NOMO-1 (cell line): ENCODE measurements around the gene PAQR5.
"Not testable (repeated sequence)": the region's sequence is repeated elsewhere in the genome, so short reads cannot be mapped to it uniquely, and the experiment has no call there.

Experiments used
- DNase-seq, 2 experiments: peaks; one replicate each; lab custom pipeline; 2025; ENCODE audit not compliant: unreplicated experiment in 2 of 2; lab: John Stamatoyannopoulos, UW

PAQR5 gene

DNA sequence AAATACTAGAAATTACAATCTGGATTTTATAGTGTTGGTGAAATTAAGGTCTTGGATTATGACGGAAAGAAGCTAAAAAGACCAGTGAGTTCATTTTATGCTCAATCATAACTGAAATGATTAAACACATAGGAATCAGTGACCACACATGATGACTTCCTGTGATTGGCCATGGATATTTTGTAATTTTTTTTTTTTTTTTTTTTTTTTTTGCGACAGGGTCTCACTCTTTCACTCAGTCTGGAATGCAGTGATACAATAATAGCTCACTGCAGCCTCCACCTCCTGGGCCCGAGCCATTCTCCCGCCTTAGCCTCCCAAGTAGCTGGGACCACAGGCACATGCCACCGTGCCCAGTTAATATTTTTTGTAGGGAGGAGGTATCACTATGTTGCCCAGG, 47.4 kb downstream of the PAQR5 start:
- no peak for DNase-seq

DNA sequence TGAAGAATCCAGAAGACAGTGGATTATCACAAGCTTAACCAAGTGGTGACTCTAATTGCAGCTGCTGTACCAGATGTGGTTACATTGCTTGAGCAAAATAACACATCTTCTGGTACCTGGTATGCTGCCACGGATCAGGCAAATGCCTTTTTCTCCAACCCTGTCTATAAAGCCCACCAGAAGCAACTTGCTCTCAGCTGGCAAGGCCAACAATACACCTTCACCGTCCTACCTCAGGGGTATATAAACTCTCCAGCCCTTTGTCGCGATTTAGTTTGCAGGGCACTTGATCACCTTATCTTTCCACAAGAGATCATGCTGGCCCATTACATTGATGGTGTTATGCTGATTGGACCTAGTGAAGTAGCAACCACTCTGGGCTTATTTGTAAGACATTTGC, 52.6 kb downstream of the PAQR5 start:
- no peak for DNase-seq

DNA sequence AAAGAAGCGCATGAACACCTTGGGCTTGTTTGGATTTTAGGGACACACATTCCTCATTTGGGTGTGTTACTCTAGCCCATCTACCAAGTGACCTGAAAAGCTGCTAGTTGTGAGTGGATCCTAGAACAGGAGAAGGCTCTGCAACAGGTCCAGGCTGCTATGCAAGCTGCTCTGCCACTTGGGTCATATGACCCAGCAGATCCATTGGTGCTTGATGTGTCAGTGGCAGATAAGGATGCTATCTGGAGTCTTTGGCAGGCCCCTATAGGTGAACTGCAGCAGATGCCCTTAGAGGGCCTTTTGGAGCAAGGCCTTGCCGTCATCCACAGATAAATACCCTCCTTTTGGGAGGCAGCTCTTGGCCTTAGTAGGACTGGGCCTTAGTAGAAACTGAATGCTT, 53.2 kb downstream of the PAQR5 start:
- DNase-seq = no peak

DNA sequence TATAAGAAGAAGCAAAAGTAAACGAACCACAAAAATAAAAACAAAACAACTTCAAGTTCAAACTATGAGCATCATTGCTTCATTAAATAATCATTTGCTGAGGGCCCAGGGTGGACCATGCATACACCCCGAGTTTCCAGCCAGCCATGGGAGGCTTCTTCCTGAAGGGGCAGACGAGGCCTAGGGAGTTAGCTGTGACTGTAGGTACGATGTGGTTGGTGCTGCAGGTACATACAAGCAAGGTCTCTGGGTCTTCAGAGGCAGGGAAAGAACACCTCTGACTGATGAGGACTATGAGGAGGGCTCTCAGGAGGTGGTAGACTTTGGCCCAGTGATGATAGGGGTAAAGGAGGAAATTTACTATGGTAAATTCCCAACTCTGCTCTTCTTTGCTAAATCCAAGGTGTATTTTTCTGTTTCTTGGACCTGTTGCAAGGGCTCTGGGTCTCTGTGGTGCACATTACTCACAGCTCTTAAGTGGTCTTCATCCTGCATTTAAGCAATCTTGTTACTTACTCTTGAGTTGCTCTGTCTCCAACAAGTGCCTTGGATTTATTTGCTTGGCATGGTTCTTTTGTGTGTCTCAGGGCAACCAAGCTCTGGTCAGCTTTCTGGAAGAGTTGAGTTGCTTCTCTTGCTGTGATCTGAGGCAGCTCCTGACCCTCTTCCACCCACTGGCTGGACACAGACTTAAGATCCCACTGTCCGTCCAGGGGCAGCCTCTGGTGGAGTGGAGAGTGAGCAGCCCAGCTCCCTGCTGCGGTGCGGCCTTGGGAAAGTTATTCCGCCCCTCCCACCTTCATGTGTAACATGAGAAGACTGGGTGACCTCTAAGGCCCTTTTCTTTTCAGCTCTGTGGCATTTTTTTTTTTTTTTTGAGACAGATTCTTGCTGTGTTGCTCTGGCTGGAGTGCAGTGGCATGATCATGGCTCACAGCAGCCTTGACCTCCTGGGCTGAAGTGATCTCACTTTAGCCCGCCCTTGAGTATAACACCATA, 59.4 kb downstream of the PAQR5 start:
- no peak for DNase-seq

DNA sequence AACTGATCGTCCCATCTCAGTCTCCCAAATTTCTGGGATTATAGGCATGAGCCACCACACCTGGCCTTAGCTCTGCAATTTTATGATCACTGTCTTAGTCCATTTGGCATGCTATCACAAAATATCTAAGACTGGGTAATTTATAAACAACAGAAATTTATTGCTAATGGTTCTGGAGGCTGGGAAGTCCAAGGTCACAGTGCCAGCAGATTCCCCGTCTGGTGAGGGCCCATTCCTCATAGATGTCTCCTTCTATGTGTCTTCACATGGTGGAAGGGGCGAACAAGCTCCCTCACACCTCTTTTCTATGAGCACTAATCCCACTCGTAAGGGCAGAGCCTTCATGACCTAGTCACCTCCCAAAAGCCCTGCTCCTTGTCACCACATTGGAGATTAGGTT, 60.1 kb downstream of the PAQR5 start:
- no peak for DNase-seq

DNA sequence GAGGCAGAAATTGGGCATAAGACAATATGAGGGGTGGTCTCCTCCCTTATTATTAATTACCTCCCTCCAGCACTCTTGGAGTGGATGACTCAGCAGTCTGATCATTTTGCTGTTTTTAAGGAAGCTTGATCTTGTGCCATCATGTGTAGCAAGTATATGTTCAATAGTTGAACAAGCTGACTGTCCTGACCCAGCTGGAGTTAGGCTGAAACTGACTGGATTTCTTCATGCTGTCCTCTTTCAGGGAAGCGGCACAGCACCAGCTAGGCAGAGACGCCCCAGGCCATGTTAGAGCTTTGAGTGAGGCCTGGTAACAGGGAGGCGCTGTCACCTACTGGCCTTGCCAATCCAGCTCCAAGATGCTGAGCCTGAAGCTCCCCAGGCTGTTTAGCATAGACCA, 61.0 kb downstream of the PAQR5 start:
- no peak for DNase-seq

DNA sequence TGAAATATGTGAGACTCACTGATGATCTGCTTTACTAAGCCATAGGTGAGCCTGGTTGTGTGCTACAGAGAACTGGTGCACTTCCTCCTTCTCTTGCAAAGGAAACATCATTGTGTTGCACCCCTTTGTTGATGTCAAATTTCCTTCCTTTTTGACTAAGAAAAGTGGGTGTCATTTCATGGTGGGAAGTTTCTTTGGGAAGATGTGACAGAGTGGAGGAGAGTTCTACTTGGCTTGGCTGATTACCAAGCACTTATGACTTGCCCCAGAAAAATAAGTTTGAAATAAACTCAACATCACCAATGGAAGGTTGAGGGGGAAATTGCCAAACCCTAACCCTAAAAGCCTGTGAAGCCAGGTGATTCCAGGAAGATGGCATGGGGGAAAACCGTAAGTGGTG, 61.9 kb downstream of the PAQR5 start:
- no peak for DNase-seq

DNA sequence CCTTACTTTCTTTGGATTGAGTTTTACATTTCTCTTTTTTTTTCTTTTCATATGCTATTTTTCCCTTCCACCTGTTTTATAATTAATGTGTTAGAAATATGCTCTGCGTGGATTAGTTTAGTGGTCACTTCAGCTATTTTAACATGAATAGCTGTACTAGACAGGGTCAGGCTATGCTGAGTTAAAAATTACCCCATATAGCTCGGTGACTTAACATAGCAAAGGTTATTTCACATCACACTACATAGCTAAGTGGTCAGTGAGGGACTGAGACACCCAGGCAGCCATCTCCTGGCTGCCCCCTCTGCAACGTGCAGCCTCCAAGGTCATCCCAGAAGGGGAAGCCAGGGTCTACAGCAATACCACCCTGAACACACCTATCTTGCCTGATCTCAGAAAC, 68.5 kb downstream of the PAQR5 start:
- DNase-seq = no peak

DNA sequence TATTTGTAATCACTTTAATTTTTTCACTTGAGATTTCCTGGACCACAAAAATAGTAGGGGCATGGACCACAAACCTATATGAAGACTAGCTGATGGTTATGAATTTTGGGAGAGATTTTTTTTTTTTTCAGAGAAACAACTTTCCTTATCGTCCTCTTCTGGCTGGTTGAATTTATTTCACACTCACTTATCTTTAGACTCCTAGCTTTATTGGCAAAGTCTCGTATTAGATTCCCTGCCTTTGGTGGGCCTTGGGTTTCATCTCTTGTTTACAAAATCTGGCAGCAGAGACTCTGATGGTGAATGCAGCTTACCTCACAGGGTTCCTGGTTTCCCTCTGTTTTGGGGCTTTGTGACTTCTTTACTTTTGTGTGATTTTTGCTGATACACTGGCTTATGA, 70.9 kb downstream of the PAQR5 start:
- no peak for DNase-seq

DNA sequence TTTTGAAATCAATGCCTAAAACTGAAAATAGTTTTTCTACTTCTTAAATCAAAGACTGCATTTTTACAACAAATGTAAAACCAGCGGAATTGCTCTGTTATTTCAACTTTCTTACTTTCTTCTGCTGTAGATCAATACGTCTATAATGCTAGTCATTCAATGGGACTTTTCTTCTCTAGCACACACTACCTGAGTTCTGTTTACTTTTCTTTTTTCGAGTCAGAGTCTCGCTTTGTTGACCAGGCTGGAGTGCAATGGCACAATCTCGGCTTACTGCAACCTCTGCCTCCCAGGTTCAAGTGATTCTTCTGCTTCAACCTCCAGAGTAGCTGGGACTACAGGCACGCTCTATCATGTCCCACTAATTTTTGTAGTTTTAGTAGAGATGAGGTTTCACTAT, 74.7 kb downstream of the PAQR5 start:
- no peak for DNase-seq

DNA sequence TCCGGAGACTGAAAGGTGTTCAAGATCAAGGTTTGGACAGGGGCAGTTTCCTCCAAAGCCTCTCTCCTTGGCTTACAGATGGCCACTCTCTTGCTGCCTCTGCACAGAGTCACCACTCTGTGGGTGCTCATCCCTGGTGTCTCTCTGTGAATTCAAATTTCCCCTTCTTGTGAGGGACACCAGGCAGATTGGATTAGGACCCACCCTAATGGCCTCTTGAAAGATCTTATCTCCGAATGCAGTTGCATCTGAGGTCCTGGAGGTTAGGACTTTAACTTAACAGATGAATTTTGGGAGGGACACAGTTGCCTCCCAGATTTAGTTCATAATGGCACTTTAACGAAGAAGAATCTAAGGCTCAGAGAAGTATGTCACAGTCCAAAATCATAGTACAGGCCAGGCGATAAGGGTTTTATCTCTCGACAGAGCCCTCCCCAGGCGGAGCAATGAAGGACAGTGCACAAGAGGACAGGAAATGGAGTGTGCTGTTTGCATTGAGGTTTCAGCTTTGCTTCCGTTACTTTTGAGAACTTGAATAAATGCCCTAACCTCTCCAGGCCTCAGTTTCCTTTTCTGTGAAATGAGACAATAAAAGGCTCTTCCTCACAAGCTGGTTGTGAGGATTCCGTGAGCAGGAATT, 76.6 kb downstream of the PAQR5 start:
- no peak for DNase-seq

DNA sequence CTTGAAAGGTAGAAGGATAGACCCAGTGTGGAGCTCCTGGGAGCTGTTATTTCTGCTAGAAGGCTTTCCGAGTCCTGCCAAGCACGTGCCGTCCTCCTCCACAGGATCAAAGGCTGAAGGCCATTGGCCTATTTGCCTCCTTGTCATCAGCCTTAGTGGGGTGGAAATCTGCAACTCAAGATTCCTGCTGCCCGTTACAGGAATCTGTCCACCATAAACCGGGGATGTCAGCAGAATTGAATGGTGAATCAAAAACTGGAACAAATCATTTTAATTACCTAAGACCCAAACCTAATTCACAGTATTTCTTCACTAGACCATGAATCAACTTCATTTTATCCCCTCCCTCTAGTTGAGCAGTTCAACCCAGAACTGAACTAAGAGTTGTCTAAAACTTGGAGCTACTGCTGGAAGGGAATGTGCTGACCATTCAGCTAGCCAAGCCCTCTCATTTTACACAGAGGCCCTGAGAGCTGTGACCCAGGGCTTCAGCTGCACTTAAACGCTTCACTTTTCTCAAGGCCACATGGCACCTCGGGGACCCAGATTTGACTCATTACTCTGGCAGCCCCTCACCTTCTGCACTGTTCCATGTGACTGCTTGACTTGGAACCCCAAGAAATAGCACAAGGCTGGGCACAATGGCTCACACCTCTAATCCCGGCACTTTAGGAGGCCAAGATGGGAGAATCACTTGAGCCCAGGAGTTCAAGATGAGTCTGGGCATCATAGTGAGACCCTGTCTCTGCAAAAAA, 78.7 kb downstream of the PAQR5 start:
- no peak for DNase-seq

DNA sequence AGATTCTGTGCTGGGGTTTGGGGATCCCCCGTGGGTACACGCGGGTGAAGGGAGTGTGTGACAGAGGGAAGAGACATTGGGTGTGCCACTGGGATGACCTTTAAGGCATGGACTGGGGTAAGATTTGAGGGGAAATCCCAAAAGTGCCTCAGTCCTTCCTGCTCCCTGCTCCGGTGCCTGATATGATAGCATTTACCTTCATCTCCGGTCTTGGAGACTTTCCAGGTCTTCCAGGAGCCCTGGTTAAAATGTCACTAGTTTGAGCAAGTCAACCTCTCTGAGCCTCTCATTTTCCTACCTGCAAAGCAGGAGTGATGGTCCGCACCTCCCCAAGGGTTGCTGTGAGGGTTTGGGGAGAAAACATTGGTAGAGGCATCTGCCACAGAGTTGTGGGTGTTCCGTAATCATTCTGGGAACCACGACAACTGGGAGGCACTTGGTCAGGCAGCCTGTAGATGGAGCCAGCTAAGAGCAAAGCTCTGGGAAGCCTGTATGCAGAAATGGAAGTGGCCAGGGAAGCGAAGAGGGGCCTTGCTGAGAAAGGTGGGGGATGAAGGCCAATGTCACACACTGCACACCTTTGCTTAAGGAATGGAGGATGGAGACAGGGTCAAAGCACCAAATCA, 81.5 kb downstream of the PAQR5 start:
- no peak for DNase-seq

DNA sequence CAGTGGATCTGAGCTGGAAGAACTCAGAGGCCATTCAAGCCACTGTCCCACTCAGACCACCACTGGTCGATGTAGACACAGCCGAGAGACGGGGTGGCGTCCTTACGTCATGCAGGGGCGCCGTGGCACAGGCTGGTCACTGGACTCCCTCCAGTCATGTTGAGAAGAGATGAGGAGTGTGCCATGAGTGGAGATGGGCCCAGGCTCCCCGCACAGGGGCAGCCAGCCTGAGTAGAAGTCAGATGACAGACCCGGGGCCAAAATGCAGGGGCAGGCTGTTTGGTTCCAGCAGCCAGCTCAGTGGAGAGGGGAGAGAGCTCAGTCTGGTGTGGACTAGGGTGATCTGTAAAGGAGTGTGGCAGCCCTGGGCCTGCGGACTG, 82.0 kb downstream of the PAQR5 start:
- no peak for DNase-seq

DNA sequence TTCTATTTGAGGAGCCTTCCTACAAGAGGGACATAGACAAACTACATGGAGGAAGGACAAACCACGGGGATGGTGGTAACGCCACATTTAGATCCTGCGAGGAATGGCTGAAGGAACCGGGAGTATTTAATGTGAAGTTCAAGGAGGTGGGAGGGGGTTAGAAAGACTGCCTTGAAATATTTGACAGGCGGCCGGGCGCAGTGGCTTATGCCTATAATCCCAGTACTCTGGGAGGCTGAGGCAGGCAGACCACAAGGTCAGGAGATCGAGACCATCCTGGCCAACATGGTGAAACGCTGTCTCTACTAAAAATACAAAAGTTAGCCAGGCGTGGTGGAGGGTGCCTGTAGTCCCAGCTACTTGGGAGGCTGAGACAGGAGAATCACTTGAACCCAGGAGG, 83.5 kb downstream of the PAQR5 start:
- DNase-seq = not testable (repeated sequence)

DNA sequence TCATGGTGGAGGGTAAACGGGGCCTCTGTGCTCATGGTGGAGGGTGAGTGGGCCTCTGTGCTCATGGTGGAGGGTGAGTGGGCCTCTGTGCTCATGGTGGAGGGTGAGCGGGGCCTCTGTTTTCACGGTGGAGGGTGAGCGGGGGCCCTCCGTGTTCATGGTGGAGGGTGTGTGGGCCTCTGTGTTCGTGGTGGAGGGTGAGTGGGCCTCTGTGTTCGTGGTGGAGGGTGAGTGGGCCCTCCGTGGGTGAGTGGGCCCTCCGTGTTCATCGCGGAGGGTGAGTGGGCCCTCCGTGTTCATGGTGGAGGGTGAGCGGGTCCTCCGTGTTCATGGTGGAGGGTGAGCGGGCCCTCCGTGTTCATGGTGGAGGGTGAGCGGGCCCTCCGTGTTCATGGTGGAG, 85.4 kb downstream of the PAQR5 start:
- DNase-seq = not testable (repeated sequence)

DNA sequence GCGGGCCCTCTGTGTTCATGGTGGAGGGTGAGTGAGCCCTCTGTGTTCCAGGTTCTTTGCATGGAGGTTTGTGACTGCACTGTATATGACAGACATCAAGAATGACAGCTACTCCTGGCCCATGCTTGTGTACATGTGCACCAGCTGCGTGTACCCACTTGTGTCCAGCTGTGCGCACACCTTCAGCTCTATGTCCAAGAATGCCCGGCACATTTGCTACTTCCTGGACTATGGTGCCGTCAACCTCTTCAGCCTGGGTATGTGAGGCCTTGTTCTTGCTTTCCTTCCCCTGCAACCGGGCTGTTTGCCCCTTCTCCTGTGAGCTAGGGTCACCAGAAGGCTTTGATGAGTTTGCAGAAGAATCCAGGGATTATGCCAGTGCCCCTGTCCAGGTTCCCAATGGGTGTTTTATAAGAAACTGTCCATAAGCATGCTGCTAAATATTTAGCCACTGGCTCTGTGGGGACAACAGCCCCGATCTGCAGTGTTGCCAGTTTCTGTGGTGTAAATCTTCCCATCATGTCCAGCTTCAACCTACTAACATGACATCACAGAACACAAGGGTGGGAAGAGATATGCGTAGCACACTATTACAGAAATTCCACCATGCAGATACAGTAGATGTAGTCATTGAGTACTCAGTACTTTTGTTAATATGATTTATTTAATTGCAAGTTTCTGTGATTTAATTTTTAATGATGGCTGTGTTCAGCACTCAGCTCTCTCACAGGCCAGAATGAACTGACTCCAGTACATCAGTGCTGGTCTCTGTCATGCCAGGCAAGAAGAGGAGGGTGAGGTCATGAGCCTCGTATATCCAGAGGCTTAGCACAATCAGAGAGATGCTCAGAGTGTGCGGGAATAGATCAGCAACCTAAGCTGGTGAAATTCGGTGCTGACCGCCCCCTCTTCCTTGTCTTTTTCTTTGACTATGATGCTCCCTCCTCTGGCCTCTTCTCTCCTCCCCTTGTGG, 86.2 kb downstream of the PAQR5 start:
- no peak for DNase-seq

DNA sequence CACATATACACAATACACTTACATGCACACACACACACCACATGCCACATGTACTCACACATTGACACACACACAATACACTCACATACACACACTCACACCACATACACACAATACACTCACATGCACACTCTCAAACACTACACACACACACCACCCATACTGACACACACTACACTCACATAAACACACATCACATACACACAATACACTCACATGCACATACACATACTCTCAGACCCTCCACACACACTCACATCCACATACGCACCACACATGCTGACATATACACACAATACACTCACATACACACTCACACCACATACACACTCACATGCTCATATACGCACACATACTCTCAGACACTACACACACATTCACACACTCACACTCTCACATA, 87.1 kb downstream of the PAQR5 start:
- no peak for DNase-seq

DNA sequence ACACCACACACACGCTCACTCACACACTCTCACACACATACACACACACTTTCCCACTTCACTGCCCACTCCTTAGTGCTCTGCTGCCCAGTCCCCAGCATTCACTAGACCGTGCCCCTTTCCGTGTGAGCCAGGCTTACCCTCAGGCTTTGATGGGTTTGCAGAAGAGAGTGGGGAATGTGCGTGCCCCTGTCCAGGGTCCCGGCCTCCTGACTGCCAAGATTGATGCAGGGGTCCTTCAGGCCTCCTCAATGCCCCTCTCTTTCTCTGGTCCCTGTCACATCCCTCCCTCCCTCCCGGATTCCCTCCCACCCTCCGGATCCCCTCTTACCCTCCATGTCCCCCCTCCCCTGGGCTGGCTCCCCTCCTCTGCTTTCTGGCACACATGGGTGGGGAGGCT, 87.6 kb downstream of the PAQR5 start:
- no peak for DNase-seq

DNA sequence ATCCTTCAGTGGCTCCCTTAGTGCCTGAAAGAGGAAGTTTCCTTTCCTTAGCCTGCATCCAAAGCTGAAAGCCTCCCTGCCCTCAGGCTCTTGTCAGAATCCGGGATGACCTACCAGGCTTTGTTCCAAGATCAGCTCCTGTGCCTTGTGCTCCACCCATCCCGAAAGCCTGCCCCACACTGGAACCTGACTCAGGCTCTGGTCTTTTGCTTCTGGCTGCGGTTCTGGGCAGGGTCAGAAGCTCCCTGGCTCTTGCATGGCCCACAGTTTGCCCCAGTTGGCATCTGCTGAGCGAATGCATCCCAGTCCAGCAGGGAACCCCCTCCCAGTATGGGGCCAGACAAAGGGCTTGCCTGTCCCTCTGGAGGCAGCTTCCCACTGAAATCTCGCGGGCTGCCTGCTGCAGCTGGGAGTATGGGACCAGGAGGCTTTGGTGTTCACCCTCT, 89.6 kb downstream of the PAQR5 start:
- no peak for DNase-seq
